GM21515 (cell line): Measurements from ENCODE around the gene AQP3.
"Not testable (repeated sequence)": the region's sequence is repeated elsewhere in the genome, so short reads cannot be mapped to it uniquely, and the experiment has no call there.

Source experiments
- ATAC-seq: cut with Tn5 transposase; IDR thresholded peaks from one replicate; pipeline ENCODE4 v1.9.1; 2021; ENCODE audit not compliant: unreplicated experiment

The AQP3 gene

GRCh38 chr9:33446946-33447798 lies at the start of gene AQP3:
AQP3 (minus strand) TSS chr9:33447593; CDS start chr9:33447530, 63 bp downstream.
- peak; percentile 40 for ATAC-seq

- ATAC-seq, result not testable (repeated sequence)
Observed at GRCh38 chr9:33493819-33494218, 46.4 kb upstream of the AQP3 start.

DNA sequence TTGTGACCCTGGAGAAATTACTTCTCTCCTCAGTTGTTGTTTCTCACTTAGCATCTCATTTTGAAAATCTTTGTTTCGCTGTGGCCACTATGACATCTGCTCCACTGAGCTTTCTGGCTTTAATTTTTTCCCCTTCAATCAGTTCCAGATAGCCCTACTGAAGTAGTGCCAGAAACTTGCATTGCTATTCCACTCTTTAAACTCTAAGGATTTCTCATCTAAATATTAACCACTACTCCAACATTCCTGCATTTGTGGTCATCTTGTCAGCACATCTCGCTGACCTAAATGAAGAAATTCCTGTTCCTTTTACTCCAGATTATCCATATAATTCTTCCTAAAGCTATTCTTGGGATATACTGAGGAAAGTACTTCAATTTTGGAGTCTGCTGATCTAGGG lies 41.7 kb upstream of the AQP3 start:
- no peak for ATAC-seq

DNA sequence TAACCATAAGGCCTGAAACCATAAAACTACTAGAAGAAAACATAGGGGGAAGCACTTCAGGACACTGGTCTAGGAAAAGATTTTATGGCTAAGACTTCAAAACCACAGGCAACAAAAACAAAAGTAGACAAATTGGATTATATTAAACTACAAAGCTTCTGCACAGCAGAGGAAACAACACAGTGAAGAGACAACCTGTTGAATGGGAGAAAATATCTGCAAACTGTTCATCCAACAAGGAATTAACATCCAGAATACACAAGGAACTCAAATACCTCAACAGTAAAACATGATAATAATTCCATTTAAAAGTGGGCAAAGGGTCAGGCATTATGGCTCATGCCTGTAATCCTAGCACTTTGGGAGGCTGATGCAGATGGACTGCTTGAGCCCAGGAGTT lies 37.9 kb upstream of the AQP3 start:
- ATAC-seq, result not testable (repeated sequence)

GRCh38 chr9:33480976-33481375 lies 33.6 kb upstream of the AQP3 start:
- ATAC-seq, result no peak

- no peak for ATAC-seq
Observed at GRCh38 chr9:33480106-33480505, 32.7 kb upstream of the AQP3 start.

DNA sequence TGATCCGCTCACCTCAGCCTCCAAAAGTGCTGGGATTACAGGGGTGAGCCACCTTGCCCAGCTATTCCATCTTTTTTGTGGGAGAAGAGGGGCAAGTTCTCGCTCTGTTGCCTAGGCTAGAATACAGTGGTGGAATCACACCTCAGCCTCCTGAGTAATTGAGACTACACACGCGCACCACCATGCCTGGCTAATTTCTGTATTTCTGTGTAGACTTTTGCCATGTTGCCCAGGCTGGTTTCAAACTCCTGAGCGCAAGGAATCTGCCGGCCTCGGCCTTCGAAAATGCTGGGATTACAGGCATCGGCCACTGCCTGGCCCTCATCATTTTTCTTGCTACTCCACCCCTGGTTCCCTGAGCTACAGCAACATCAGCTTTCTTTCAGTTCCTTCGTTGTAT lies 29.1 kb upstream of the AQP3 start:
- no peak for ATAC-seq

DNA sequence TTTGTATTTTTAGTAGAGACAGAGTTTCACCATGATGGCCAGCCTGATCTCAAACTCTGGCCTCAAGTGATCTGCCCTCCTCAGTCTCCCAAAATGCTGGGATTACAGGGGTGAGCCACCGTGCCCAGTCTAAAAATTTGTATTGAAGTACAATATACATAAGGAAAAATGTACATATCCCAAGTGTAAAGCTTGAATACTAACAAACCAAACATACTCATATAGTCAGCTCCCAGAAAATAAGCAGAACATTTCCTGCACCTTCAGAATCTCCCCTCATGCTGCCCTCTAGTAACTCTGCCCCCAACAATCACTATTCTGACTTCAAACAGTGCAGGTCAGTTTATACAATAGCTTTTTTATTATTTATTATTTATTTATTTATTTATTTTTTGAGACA lies 28.0 kb upstream of the AQP3 start:
- no peak for ATAC-seq

DNA sequence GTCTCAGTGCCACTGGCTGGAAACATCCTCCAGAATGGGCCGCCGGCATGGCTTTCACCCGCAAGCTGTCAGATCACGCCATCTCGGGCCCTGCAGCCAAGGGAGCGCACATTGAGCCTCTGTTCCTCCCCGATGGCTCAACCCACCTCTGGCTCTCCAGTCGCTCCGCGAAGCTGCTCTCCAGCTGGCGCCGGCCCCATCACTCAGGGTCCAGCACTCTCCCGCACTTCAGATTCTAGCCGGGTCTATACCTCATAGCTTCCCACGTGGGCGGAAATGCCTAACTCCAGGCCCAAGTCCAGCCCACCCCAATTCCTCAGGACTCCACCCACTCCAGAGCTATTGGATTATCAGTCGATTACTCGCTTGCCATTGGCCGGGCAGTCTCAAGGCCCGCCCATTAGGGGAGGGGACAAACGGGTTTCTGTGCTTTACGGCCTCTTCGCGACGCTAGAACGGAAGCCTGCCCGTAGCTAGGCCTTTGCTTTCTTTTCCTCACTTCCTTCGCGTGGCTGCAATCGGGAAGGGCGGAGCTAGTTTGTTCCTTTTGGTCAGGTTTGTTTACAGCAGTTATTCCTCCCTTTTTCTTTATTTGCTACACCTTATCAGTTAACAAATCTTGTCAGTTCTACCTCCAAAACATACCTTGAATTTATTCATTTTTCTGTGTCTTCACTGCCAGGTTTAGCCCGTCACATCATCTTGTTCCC lies 26.4 kb upstream of the AQP3 start, which contains the start of gene NOL6:
NOL6 (minus strand) TSS at position 282 of the 710 bp plus-strand sequence; CDS start at position 200, 82 bp downstream.
- ATAC-seq, result peak; percentile 97

- no peak for ATAC-seq
Observed at GRCh38 chr9:33472881-33473615, 25.7 kb upstream of the AQP3 start.

GRCh38 chr9:33472171-33472880 lies 24.9 kb upstream of the AQP3 start:
- no peak for ATAC-seq

DNA sequence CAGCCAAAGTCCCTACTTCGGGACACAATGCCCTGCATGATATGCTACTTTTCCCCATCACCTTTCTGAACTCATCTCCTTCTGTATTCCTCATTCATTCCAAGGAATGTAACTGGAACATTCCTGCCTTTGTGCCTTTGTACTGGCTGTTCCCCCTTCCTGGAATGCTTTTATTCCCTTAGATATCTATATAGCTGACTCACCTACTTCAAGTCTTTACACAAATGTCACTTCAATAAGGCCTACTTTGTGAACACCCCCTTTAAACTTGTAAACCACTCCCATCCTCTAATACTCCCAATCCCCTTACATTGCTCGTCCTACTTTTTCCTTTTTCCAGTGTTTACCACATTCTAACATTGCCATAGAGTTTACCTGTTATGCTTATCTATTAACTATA lies 24.0 kb upstream of the AQP3 start:
- no peak for ATAC-seq

DNA sequence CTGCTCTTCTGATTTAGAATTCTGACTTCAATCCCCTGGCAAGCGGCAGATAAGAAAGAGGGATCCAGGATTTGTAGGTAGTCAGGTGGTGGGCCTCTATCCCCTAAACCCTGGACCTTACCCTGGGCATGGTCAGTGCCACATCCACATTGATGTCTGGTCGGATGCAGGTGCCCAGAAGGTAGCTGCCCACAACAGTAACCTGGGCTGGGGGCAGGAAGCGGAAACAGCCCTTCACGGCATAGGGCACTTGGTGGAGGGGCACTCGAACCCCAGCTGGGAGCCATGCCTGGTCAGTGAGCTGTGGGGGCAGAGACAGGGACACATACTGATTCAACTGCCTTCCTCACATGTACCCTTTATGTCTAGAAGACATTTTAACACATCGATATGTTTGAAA lies 22.5 kb upstream of the AQP3 start:
- ATAC-seq, result no peak

DNA sequence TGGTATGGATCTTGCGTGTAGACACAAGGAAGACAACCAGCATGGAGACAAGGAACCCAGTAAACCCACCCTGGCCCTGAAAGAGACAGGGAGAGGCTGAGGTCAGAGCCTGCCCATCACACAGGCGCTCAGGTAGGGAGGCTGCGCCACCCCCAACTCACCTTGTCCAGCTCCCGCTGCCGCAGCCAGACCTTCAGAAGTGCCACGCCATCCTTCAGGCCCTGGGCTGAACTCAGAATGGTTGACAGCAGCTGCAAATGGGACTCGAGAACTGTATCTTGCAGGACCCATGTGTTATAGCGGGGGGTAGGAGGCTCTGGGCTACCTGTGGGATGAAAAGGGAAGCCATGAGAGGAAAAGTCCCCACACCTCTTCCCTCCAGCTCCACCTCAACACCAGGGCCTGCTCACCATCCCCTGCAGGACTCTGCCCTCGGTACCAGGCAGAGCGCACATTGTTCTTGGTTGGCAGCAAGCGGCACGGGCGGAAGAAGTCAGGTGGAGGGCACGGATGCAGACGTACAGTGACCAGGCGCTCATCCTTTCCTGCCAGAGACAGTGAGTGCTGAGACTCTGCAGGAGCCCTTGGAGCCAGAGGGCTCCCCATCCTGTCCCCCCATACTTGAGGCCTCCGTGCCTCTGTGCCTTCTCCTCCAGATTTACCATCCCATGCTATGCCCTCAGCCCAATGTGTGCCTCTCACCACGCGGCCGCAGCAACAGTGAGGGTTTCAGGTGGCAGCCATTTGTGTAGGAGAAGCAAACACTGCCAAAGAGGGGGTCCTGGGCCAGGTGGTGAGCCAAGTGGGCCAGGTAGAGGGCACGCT lies 21.6 kb upstream of the AQP3 start:
- no peak for ATAC-seq

DNA sequence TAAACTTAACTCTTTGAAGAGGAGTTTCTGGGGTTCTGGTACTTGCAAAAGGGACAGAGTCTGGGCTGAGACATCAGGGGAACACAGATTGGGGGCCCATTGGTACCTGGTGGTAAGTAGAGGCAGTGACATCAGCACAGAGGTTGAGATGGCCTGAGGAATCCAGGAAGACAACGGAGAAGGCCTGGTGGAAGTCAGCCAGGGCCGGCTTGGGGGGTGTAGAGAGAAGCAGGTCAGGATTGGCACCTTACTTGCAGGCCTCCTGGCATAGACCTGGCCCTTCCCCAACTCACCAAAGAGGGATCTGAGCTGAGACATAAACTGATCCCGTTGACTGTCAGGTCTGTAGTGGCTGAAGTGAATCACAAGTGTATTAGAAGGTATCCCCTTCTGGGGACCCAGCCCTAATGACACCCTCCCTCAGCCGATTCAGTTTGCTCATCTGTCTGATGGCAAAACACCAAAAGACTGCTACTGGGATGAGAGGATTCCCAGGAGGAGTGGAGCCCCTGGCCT lies 20.9 kb upstream of the AQP3 start:
- no peak for ATAC-seq

- ATAC-seq, result no peak
Observed at GRCh38 chr9:33467526-33467925, 20.1 kb upstream of the AQP3 start.

- ATAC-seq, result no peak
Observed at GRCh38 chr9:33466565-33467495, 19.4 kb upstream of the AQP3 start.
